ENCODE measurements around the gene TMEM200A.

DNA sequence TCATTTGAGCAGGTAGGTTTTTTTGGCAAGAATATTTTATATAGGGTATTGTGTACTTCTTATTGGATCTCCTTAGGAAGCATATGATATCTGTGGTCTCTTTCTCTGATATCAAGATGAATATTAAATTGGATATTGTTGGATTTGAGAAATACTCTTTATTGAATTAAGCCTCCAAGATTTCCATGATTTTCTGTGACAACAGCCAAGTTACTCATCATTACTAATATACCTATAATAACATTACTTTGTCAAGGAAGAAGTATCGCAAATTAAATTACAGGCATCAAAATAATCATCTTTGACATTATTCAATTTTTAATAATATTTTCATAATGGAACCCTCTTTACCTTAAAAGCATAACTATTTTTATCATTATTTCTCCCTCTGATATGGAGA is 86.5 kb downstream of the TMEM200A start:
- TF ChIP-seq CTCF (IDR thresholded peaks at IDR 0.05; ENCODE audit: poor library complexity): no peak
- no peak for TF ChIP-seq EZH2 (IDR thresholded peaks at IDR 0.05; ENCODE audit: borderline replicate concordance)
